H1 (cell line): ENCODE results near the gene ZBTB16. TPM values are rescaled to one million over a fixed set of nuclear protein-coding genes. Genes with fewer than 3 reads are reported as not detected.

Experiments
- CTCF ChIA-PET: fragments of 300-600 bp; sonication (Branson Sonifier 250); formaldehyde crosslinking; loops from one replicate; lab custom pipeline; 2021; ENCODE audit not compliant: partially characterized antibody; lab: Charles Lee
- POLR2A ChIA-PET: fragments of 300-600 bp; sonication (Branson Sonifier 250); formaldehyde crosslinking; loops from one replicate; lab custom pipeline; 2021; ENCODE audit warnings: inconsistent platforms; ENCODE audit not compliant: partially characterized antibody; lab: Charles Lee
- DNase-seq, 2 experiments: peaks; one replicate each; pipeline versions ENCODE4 v3.0.0 to v3.0.0-alpha.2; 2010 to 2022; ENCODE audit warnings: low spot score in 2 of 2, low read depth in 1 of 2, mixed read lengths in 1 of 2
- FAIRE-seq: peaks from 2 replicates; lab custom pipeline; 2011; peaks lifted over from hg19 to GRCh38; lab: Jason Lieb, UNC
- H2AFZ ChIP-seq: 2 replicates; pipeline ENCODE4 v1.8.1; 2012; ENCODE audit warnings: low read length, inconsistent platforms
- H2AK5ac ChIP-seq: 2 replicates; pipeline ENCODE4 v1.6.1; 2013; ENCODE audit warnings: low read depth, low read length
- H2BK120ac ChIP-seq: replicated peaks from 2 replicates; pipeline ENCODE3; 2013; ENCODE audit warnings: low read depth, low read length, inconsistent platforms
- H2BK12ac ChIP-seq: 2 replicates; pipeline ENCODE4 v1.6.1; 2013; ENCODE audit warnings: low read depth, low read length
- H2BK15ac ChIP-seq: 2 replicates; pipeline ENCODE4 v1.6.1; 2013; ENCODE audit warnings: low read length
- H2BK20ac ChIP-seq: 2 replicates; pipeline ENCODE4 v1.6.1; 2013; ENCODE audit warnings: low read length
- H2BK5ac ChIP-seq: 2 replicates; pipeline ENCODE4 v1.6.1; 2013; ENCODE audit warnings: low read depth, low read length
- H3K14ac ChIP-seq: 2 replicates; pipeline ENCODE4 v1.6.1; 2013; ENCODE audit warnings: inconsistent platforms; ENCODE audit not compliant: insufficient read length
- H3K18ac ChIP-seq: 2 replicates; pipeline ENCODE4 v1.6.1; 2013; ENCODE audit warnings: low read length; ENCODE audit errors: extremely low read depth
- H3K23ac ChIP-seq: 2 replicates; pipeline ENCODE4 v1.6.1; 2013; ENCODE audit warnings: inconsistent platforms; ENCODE audit not compliant: insufficient read length
- H3K23me2 ChIP-seq: 2 replicates; pipeline ENCODE4 v1.6.1; 2013; ENCODE audit warnings: low read depth, low read length
- H3K27ac ChIP-seq: 2 replicates; pipeline ENCODE4 v1.6.1; 2011; ENCODE audit warnings: low read depth, low read length, inconsistent platforms
- H3K27me3 ChIP-seq, 4 experiments: replicated peaks in 1 of 4; 1 replicate in 1 of 4; 2 replicates in 3 of 4; pipeline versions ENCODE4 v1.6.1 to v1.8.1; 2011 to 2013; ENCODE audit warnings: low read length in 3 of 4, mild to moderate bottlenecking in 3 of 4, inconsistent platforms in 2 of 4, mixed read lengths in 2 of 4, moderate library complexity in 1 of 4; ENCODE audit not compliant: control insufficient read depth in 3 of 4, insufficient read depth in 3 of 4; ENCODE audit errors: extremely low read depth in 1 of 4
- H3K36me3 ChIP-seq, 4 experiments: 2 replicates each; pipeline versions ENCODE4 v1.6.1 to v1.8.1; 2011 to 2013; ENCODE audit warnings: mild to moderate bottlenecking in 4 of 4, low read length in 3 of 4, moderate library complexity in 2 of 4, control low read depth in 1 of 4, inconsistent platforms in 1 of 4; ENCODE audit not compliant: insufficient read depth in 4 of 4, control insufficient read depth in 2 of 4
- H3K4ac ChIP-seq: replicated peaks from 2 replicates; pipeline ENCODE3; 2013; ENCODE audit warnings: low read length, low read depth, mixed read lengths, inconsistent platforms; ENCODE audit not compliant: insufficient read length
- H3K4me1 ChIP-seq, 4 experiments: replicated peaks in 1 of 4; 1 replicate in 1 of 4; 2 replicates in 3 of 4; pipeline versions ENCODE4 v1.6.1 to v1.8.1; 2011 to 2013; ENCODE audit warnings: low read length in 3 of 4, inconsistent platforms in 2 of 4, mixed read lengths in 1 of 4; ENCODE audit not compliant: insufficient read depth in 4 of 4, control insufficient read depth in 3 of 4
- H3K4me2 ChIP-seq, 2 experiments: 2 replicates each; pipeline versions ENCODE4 v1.6.1 to v1.8.1; 2011 to 2013; ENCODE audit warnings: low read depth in 2 of 2, low read length in 2 of 2, control low read depth in 1 of 2, inconsistent platforms in 1 of 2, mild to moderate bottlenecking in 1 of 2; ENCODE audit not compliant: insufficient read depth in 1 of 2
- H3K4me3 ChIP-seq, 4 experiments: fragments of 200-600, 300-600 bp in 1 of 4; sonication (generic), shearing (Covaris generic), sonication (Bioruptor Twin) in 1 of 4; 2 replicates each; pipeline versions ENCODE4 v1.5.1 to v1.8.1; 2011 to 2016; ENCODE audit warnings: low read length in 4 of 4, low read depth in 3 of 4, control low read depth in 2 of 4, inconsistent platforms in 2 of 4, mild to moderate bottlenecking in 2 of 4, mixed read lengths in 1 of 4, moderate library complexity in 1 of 4; ENCODE audit not compliant: insufficient read depth in 2 of 4; ENCODE audit errors: extremely low read depth in 1 of 4
- H3K56ac ChIP-seq: replicated peaks from 2 replicates; pipeline ENCODE3; 2013; ENCODE audit warnings: low read depth, mild to moderate bottlenecking, mixed read lengths, low read length, inconsistent platforms; ENCODE audit not compliant: insufficient read length
- H3K79me1 ChIP-seq: 2 replicates; pipeline ENCODE4 v1.6.1; 2013; ENCODE audit warnings: low read depth, low read length, control low read depth
- H3K79me2 ChIP-seq, 2 experiments: 2 replicates each; pipeline versions ENCODE4 v1.6.1 to v1.8.1; 2012 to 2013; ENCODE audit warnings: low read length in 2 of 2, mild to moderate bottlenecking in 2 of 2, inconsistent platforms in 1 of 2; ENCODE audit not compliant: insufficient read depth in 2 of 2, control insufficient read depth in 1 of 2
- H3K9ac ChIP-seq, 4 experiments: replicated peaks in 1 of 4; 1 replicate in 1 of 4; 2 replicates in 3 of 4; pipeline versions ENCODE4 v1.6.1 to v1.8.1; 2011 to 2013; ENCODE audit warnings: low read depth in 3 of 4, low read length in 3 of 4, control low read depth in 2 of 4, mild to moderate bottlenecking in 2 of 4, moderate library complexity in 2 of 4, inconsistent platforms in 1 of 4; ENCODE audit errors: extremely low read depth in 1 of 4
- H3K9me3 ChIP-seq, 2 experiments: 2 replicates each; pipeline versions ENCODE4 v1.6.1 to v1.8.1; 2012 to 2013; ENCODE audit warnings: mild to moderate bottlenecking in 2 of 2, moderate library complexity in 2 of 2, control low read depth in 1 of 2, inconsistent platforms in 1 of 2, low read depth in 1 of 2, low read length in 1 of 2, mixed read lengths in 1 of 2; ENCODE audit not compliant: insufficient read depth in 2 of 2
- H4K20me1 ChIP-seq, 2 experiments: replicated peaks in 1 of 2; 2 replicates each; pipeline versions ENCODE3 to v1.8.1; 2011 to 2013; ENCODE audit warnings: inconsistent platforms in 2 of 2, low read length in 2 of 2, mild to moderate bottlenecking in 1 of 2; ENCODE audit not compliant: insufficient read depth in 2 of 2, control insufficient read depth in 1 of 2
- H4K5ac ChIP-seq: 2 replicates; pipeline ENCODE4 v1.6.1; 2013; ENCODE audit warnings: low read length, low read depth, mixed read lengths, inconsistent platforms; ENCODE audit not compliant: insufficient read length
- H4K8ac ChIP-seq: 2 replicates; pipeline ENCODE4 v1.8.0; 2013; ENCODE audit warnings: mild to moderate bottlenecking, moderate library complexity, low read length, inconsistent platforms; ENCODE audit not compliant: insufficient read depth; ENCODE audit errors: extremely low read depth
- H4K91ac ChIP-seq: replicated peaks from 2 replicates; pipeline ENCODE3; 2013; ENCODE audit warnings: low read length, mixed read lengths, inconsistent platforms; ENCODE audit not compliant: insufficient read length
- EGR1 ChIP-seq: IDR thresholded peaks from 2 replicates; pipeline ENCODE4 v1.6.1; 2011; ENCODE audit warnings: low read depth, low read length, borderline replicate concordance
- GABPA ChIP-seq: IDR thresholded peaks from 2 replicates; pipeline ENCODE4 v1.6.1; 2011; ENCODE audit warnings: mild to moderate bottlenecking, low read length, moderate library complexity, borderline replicate concordance; ENCODE audit not compliant: insufficient read depth
- GTF2F1 ChIP-seq: IDR thresholded peaks from 2 replicates; pipeline ENCODE4 v1.6.1; 2012; ENCODE audit warnings: low read depth, low read length, improper control_type of control experiment, borderline replicate concordance
- HDAC6 ChIP-seq: IDR thresholded peaks from one replicate; pipeline ENCODE4 v1.7.1; 2012; ENCODE audit warnings: low read depth, mild to moderate bottlenecking, inconsistent platforms, low read length, moderate library complexity
- PHF8 ChIP-seq: fragments of 200-600 bp; sonication (generic); conservative IDR thresholded peaks from 2 replicates; pipeline ENCODE4 v1.7.1; 2012; ENCODE audit warnings: low read depth, mild to moderate bottlenecking, inconsistent platforms, low read length, moderate library complexity
- RAD21 ChIP-seq, 2 experiments: IDR thresholded peaks in 1 of 2; conservative IDR thresholded peaks in 1 of 2; 2 replicates each; pipeline ENCODE4 v1.6.1; 2011; ENCODE audit warnings: low read depth in 2 of 2, low read length in 2 of 2, improper control_type of control experiment in 1 of 2, inconsistent platforms in 1 of 2, mild to moderate bottlenecking in 1 of 2, moderate library complexity in 1 of 2
- RXRA ChIP-seq: IDR thresholded peaks from 2 replicates; pipeline ENCODE4 v1.6.1; 2011; ENCODE audit warnings: low read depth, mild to moderate bottlenecking, low read length, moderate library complexity; ENCODE audit not compliant: insufficient read depth
- SP1 ChIP-seq: IDR thresholded peaks from 2 replicates; pipeline ENCODE4 v1.6.1; 2011; ENCODE audit warnings: low read depth, low read length
- SP2 ChIP-seq: IDR thresholded peaks from 2 replicates; pipeline ENCODE4 v1.6.1; 2012; ENCODE audit warnings: mild to moderate bottlenecking, low read length, inconsistent platforms
- WGBS, 2 experiments: shearing (Covaris generic) in 1 of 2; methylation state at CpG; one replicate each; pipeline versions ENCODE4 v1.1.6 to v1.1.7; 2013 to 2015; ENCODE audit warnings: low lambda C conversion rate in 2 of 2, mixed read lengths in 2 of 2, inconsistent platforms in 1 of 2, low coverage in 1 of 2, missing lambda C conversion rate in 1 of 2; ENCODE audit not compliant: insufficient replicate concordance in 2 of 2, insufficient coverage in 1 of 2, insufficient read length in 1 of 2; ENCODE audit errors: extremely low coverage in 1 of 2, missing lambda C conversion rate in 1 of 2; 5-methylcytosine and 5-hydroxymethylcytosine counted together
- polyA plus RNA-seq, 7 experiments: library from polyadenylated mRNA; depleted of rRNA in 3 of 7; stranded (reverse) in 5 of 7; unstranded in 2 of 7; fragments of >200 nt in 5 of 7; fragments of 200-250 nt in 2 of 7; gene quantifications; 1 replicate in 5 of 7; 2 replicates in 1 of 7; 4 replicates in 1 of 7; pipeline versions ENCODE4 v1.2.1 to v1.2.3, GENCODE V29; 2011 to 2013; ENCODE audit warnings: missing spikeins in 2 of 7, mixed read lengths in 2 of 7
- total RNA-seq: library from RNA; stranded (reverse); fragmentation: NEBNext Ultra II Directional; extraction: Animal tissue kit (Norgen Biotek cat#: 25700); gene quantifications from 2 replicates; pipeline ENCODE4 v1.2.1, GENCODE V29; 2021
- TF ChIP-seq, protein P1 (sequence below): IDR thresholded peaks from 2 replicates; pipeline ENCODE4 v1.6.1; 2011; ENCODE audit warnings: low read depth, mild to moderate bottlenecking, low read length; ENCODE audit not compliant: insufficient read depth
- TF ChIP-seq, protein P2 (sequence below): IDR thresholded peaks from 2 replicates; pipeline ENCODE4 v1.6.1; 2011; ENCODE audit warnings: low read length, improper control_type of control experiment

Gene ZBTB16
- total and polyA plus RNA-seq, 2 of the 8 experiments (the other 6 are each of a cell fraction or from before 2014, with no cell fraction given), result 0.12 to 0.61 TPM

DNA sequence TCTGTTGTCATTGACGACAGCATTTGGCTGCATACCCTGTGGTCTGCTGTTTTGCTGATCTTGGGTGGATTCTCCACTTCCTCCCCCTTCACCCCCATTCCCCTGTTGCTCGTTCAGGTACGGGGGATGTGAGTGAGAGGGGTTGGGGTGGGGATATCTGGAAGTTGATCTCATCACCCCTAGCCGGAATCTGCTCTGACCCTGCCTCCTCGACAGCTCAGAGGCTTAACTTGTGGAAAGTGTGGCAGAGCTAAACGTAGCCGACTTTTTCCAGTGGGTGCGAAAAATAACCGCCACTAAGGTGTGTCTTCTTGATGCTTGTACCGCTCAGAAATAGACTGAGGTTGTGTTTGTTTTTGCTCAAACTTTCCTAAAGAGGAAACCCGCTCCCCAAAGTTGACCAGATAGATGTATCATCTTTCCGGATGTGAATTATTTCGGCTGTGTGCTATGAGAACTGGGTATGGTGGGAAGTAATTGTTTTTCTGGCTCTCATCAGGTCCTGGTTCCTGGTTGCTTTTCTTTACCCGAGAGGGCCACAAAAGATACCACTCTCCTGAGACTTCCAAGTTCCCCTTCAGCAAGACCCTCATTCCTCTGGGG, 6.6 kb downstream of the ZBTB16 start:
- H3K4me3 ChIP-seq, result no peak overlapping the region

More for the DNA sequence above, 6.6 kb downstream of the ZBTB16 start:
- Histone ChIP-seq H4K20me1 (peaks cover 0 to 10% of the 10 kb centered on the region in 2 experiments), H3K4me2 (no peak overlapping the region), H3K56ac (no peak overlapping the region), H3K79me1 (no peaks in the 10 kb centered on the region), H2BK15ac (no peak overlapping the region), H4K91ac (no peak overlapping the region), H3K9ac (no peak overlapping the region), H2BK120ac (no peak overlapping the region)
- ChIA-PET CTCF (interaction anchor here (0.8 to 2.5 kb wide), 7 partner anchors 8 to 196 kb away, joined by 3 to 17 read pairs (median 3); no protein-coding TSS in a partner anchor), POLR2A (interaction anchor here (1.6 kb wide), 1 partner anchor 8 kb away, joined by 3 read pairs; no protein-coding TSS in a partner anchor)
- TF ChIP-seq HDAC6 (no peak), GTF2F1 (no peak), RXRA (no peak), EGR1 (no peak), RAD21 (IDR thresholded peaks at IDR 0.05 in 1 of 2, conservative IDR thresholded peaks at IDR 0.05 in 1 of 2; ENCODE audit: low read depth in 2 of 2, low read length in 2 of 2) (no peak), PHF8 (no peak), SP1 (no peak), GABPA (no peak), SP2 (no peak)
- TF ChIP-seq, protein P1, sequence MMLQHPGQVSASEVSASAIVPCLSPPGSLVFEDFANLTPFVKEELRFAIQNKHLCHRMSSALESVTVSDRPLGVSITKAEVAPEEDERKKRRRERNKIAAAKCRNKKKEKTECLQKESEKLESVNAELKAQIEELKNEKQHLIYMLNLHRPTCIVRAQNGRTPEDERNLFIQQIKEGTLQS, result no peak
- TF ChIP-seq, protein P2, sequence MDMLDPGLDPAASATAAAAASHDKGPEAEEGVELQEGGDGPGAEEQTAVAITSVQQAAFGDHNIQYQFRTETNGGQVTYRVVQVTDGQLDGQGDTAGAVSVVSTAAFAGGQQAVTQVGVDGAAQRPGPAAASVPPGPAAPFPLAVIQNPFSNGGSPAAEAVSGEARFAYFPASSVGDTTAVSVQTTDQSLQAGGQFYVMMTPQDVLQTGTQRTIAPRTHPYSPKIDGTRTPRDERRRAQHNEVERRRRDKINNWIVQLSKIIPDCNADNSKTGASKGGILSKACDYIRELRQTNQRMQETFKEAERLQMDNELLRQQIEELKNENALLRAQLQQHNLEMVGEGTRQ, result no peak
- TF ChIP-seq, all 59 proteins: peak for 0
- Histone ChIP-seq H3K14ac (no peak overlapping the region), H4K5ac (no peak overlapping the region), H3K9me3 (no peaks in the 10 kb centered on the region), H3K27me3 (peaks cover 19 to 40% (median 37%) of the 10 kb centered on the region in 4 experiments), H2BK12ac (no peak overlapping the region), H3K27ac (no peak overlapping the region), H2BK20ac (no peak overlapping the region), H3K23ac (no peak overlapping the region), H3K18ac (no peak overlapping the region), H2BK5ac (no peak overlapping the region), H3K36me3 (no peaks in the 10 kb centered on the region), H3K4me1 (peaks cover 0 to 6% (median 4%) of the 10 kb centered on the region in 4 experiments; a peak in 3 of 7 replicates), H2AFZ (no peak overlapping the region), H4K8ac (no peak overlapping the region), H3K4ac (no peak overlapping the region), H2AK5ac (no peak overlapping the region), H3K79me2 (no peaks in the 10 kb centered on the region), H3K23me2 (peaks cover 3% of the 10 kb centered on the region; the same call in 1 of the 2 replicates)
- WGBS, 2 experiments, result 87% methylated on average over 14 of the region's 14 CpGs; no CpG with 5 or more reads in 1 of the 2 experiments
- FAIRE-seq (no peak), DNase-seq (no peak)
